ENCODE results near the gene TMEM54.

TMEM54 gene

DNA sequence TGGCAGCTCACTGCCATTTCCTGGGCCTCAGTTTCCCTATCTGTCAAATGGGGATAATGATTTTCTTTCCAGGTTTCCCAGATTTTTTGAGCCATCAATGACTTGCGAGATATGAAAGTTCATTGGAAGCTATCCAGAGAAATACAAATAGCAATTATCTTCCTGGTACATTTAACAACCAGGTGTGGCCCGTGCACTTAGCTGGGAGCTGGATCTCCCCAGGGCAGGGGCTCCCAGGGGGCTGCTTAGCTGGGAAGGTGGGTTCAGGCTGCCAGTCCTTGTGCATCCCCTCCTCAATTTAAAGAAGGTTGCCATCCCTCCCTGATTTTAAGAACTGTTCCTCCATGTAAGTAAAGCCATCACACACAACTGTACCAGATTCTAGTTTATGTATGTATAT lies 3.6 kb upstream of the TMEM54 start:
- Histone ChIP-seq H3K4me3 (ENCODE audit: low read depth in 1 of 5, low read length in 5 of 5) (no peak overlapping the region), H3K9me3 (ENCODE audit: control insufficient read depth in 5 of 5, low read length in 5 of 5) (no peaks in the 10 kb centered on the region)

DNA sequence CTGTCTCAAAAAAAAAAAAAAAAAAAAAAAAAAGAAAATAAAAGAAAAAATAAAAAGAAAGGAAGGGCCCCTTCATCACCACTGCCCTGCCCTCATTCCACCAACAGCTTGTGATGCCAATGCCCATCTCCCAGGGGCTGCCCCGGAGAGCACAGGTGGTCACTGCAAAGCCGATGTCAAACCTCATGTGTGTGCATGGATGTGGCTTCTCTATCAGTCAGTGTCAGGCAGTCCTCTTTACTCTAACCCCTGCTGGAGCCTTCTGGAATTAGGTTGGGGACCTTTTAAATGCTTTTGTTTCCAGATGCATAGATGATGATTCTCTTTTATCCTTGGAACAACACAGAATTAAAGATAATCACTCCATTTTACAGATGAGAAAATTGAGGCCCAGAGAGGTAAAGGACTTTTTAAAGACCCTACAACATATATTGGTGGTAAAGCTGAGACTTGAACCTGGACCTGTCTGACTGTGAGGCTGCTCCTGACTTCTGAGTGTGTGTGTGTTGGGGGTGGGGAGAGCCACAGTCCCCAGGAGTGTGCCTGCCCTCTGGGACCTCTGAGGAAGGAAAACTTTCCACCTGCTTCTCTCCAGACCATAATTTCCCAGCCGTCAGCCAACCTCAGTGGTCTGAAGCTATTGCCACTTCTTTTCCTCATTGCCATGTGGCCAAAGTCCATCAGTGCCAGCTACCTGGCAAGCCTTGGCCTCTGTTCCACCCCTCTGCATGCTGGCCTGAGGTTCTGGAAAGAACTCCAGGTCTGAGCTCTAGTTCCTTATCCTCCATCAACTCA lies 3.0 kb upstream of the TMEM54 start:
- Histone ChIP-seq H3K9ac (ENCODE audit: low read length in 5 of 5) (no peak overlapping the region), H3K4me3 (ENCODE audit: low read depth in 1 of 5, low read length in 5 of 5) (no peak overlapping the region), H3K36me3 (ENCODE audit: control insufficient read depth in 5 of 5, insufficient read depth in 5 of 5, low read length in 5 of 5) (no peaks in the 10 kb centered on the region)

More for the DNA sequence above, 3.6 kb upstream of the TMEM54 start:
- H3K9ac ChIP-seq (ENCODE audit: low read length in 5 of 5): no peak overlapping the region
- H3K27me3 ChIP-seq (ENCODE audit: control insufficient read depth in 5 of 5, insufficient read depth in 4 of 5, low read length in 5 of 5): peaks cover 0 to 8% (median 7%) of the 10 kb centered on the region in 5 donors
- H3K4me1 ChIP-seq (ENCODE audit: control insufficient read depth in 5 of 5, insufficient read depth in 5 of 5, low read length in 5 of 5): peaks cover 0 to 17% (median 12%) of the 10 kb centered on the region in 5 donors
- H3K27ac ChIP-seq (ENCODE audit: low read depth, low read length): no peak overlapping the region
- no peaks in the 10 kb centered on the region for H3K36me3 ChIP-seq (ENCODE audit: control insufficient read depth in 5 of 5, insufficient read depth in 5 of 5, low read length in 5 of 5)

DNA sequence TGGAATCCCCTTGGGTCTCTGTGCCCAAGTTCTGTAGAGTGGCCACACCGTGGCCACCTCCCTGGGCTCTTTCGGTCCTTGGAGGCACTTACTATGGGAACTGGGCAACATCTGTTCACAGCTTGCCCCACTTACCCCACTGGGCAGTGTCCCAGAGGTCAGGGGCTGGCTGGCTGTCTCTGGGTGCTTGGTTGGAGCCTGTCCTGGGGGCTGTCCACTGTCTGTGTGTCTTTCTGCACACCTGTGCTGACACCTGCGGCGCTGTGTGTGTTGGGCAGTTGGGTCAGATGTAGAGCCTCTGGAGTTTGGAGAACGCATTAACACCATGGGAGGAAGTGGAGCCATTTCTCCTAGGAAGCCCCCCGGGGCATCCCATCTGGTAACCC lies 1.3 kb upstream of the TMEM54 start:
- Histone ChIP-seq H3K27ac (ENCODE audit: low read depth, low read length) (no peak overlapping the region), H3K9ac (ENCODE audit: low read length in 5 of 5) (no peak overlapping the region), H3K9me3 (ENCODE audit: control insufficient read depth in 5 of 5, low read length in 5 of 5) (no peaks in the 10 kb centered on the region), H3K36me3 (ENCODE audit: control insufficient read depth in 5 of 5, insufficient read depth in 5 of 5, low read length in 5 of 5) (no peaks in the 10 kb centered on the region), H3K4me1 (ENCODE audit: control insufficient read depth in 5 of 5, insufficient read depth in 5 of 5, low read length in 5 of 5) (peaks cover 0 to 17% (median 12%) of the 10 kb centered on the region in 5 donors), H3K27me3 (ENCODE audit: control insufficient read depth in 5 of 5, insufficient read depth in 4 of 5, low read length in 5 of 5) (peaks cover 0 to 8% (median 6%) of the 10 kb centered on the region in 5 donors), H3K4me3 (ENCODE audit: low read depth in 1 of 5, low read length in 5 of 5) (no peak overlapping the region)

More for the DNA sequence above, 3.0 kb upstream of the TMEM54 start:
- Histone ChIP-seq H3K9me3 (ENCODE audit: control insufficient read depth in 5 of 5, low read length in 5 of 5) (no peaks in the 10 kb centered on the region), H3K27ac (ENCODE audit: low read depth, low read length) (no peak overlapping the region), H3K27me3 (ENCODE audit: control insufficient read depth in 5 of 5, insufficient read depth in 4 of 5, low read length in 5 of 5) (peaks cover 0 to 8% (median 7%) of the 10 kb centered on the region in 5 donors), H3K4me1 (ENCODE audit: control insufficient read depth in 5 of 5, insufficient read depth in 5 of 5, low read length in 5 of 5) (peaks cover 0 to 17% (median 12%) of the 10 kb centered on the region in 5 donors)

DNA sequence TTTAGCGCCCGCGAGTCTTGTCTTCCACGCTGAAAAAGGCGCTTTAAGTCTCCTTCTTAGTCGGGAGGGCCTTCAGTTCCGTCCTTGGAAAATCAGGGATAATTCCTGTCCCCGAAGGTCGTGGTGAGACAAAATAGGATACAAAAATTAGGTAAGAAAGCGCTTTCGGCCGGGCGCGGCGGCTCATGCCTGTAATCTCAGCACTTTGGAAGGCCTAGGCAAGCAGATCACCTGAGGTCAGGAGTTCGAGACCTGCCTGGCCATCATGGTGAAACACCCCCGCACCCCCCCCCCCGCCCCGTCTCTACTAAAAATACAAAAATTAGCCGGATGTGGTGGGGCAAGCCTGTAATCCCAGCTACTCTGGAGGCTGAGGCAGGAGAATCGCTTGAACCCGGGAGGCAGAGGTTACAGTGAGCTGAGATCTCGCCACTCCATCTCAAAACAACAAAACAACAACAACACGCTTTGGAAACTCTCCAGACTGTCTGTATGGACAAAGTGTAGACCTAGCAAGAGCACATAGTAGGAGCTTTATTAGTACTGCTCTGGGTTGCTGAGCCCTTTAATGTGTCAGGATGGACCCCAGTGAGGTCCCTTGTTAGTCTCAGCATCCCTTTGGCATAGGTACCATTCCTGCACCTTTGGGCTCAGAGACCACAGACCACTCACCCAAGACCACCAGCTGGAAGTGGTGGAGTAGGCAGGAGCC lies 790 bp upstream of the TMEM54 start:
- Histone ChIP-seq H3K4me1 (ENCODE audit: control insufficient read depth in 5 of 5, insufficient read depth in 5 of 5, low read length in 5 of 5) (peaks cover 0 to 17% (median 12%) of the 10 kb centered on the region in 5 donors), H3K27me3 (ENCODE audit: control insufficient read depth in 5 of 5, insufficient read depth in 4 of 5, low read length in 5 of 5) (peaks cover 0 to 8% (median 6%) of the 10 kb centered on the region in 5 donors), H3K9ac (ENCODE audit: low read length in 5 of 5) (peak overlapping the region in 3 of 5 donors; percentile 64 to 83 (median 74)), H3K4me3 (ENCODE audit: low read depth in 1 of 5, low read length in 5 of 5) (peak overlapping the region; percentile 65 to 75 (median 68)), H3K9me3 (ENCODE audit: control insufficient read depth in 5 of 5, low read length in 5 of 5) (no peaks in the 10 kb centered on the region), H3K36me3 (ENCODE audit: control insufficient read depth in 5 of 5, insufficient read depth in 5 of 5, low read length in 5 of 5) (no peaks in the 10 kb centered on the region), H3K27ac (ENCODE audit: low read depth, low read length) (no peak overlapping the region)

GRCh38 chr1:32900371-32900955 lies 726 bp downstream of the TMEM54 start:
- Histone ChIP-seq H3K9me3 (ENCODE audit: control insufficient read depth in 5 of 5, low read length in 5 of 5) (no peaks in the 10 kb centered on the region), H3K36me3 (ENCODE audit: control insufficient read depth in 5 of 5, insufficient read depth in 5 of 5, low read length in 5 of 5) (no peaks in the 10 kb centered on the region), H3K4me1 (ENCODE audit: control insufficient read depth in 5 of 5, insufficient read depth in 5 of 5, low read length in 5 of 5) (peaks cover 0 to 17% (median 12%) of the 10 kb centered on the region in 5 donors), H3K9ac (ENCODE audit: low read length in 5 of 5) (peak overlapping the region in 4 of 5 donors; percentile 22 to 64 (median 55)), H3K4me3 (ENCODE audit: low read depth in 1 of 5, low read length in 5 of 5) (peak overlapping the region in 4 of 5 donors; percentile 64 to 68 (median 66)), H3K27me3 (ENCODE audit: control insufficient read depth in 5 of 5, insufficient read depth in 4 of 5, low read length in 5 of 5) (peaks cover 0 to 8% (median 6%) of the 10 kb centered on the region in 5 donors), H3K27ac (ENCODE audit: low read depth, low read length) (no peak overlapping the region)

- H3K27me3 ChIP-seq (ENCODE audit: control insufficient read depth in 5 of 5, insufficient read depth in 4 of 5, low read length in 5 of 5): peaks cover 0 to 8% (median 6%) of the 10 kb centered on the region in 5 donors
- H3K36me3 ChIP-seq (ENCODE audit: control insufficient read depth in 5 of 5, insufficient read depth in 5 of 5, low read length in 5 of 5): no peaks in the 10 kb centered on the region
- no peak overlapping the region for H3K9ac ChIP-seq (ENCODE audit: low read length in 5 of 5)
- no peak overlapping the region for H3K4me3 ChIP-seq (ENCODE audit: low read depth in 1 of 5, low read length in 5 of 5)
- H3K9me3 ChIP-seq (ENCODE audit: control insufficient read depth in 5 of 5, low read length in 5 of 5): no peaks in the 10 kb centered on the region
- H3K4me1 ChIP-seq (ENCODE audit: control insufficient read depth in 5 of 5, insufficient read depth in 5 of 5, low read length in 5 of 5): peaks cover 0 to 17% (median 12%) of the 10 kb centered on the region in 5 donors
- no peak overlapping the region for H3K27ac ChIP-seq (ENCODE audit: low read depth, low read length)
Measured at GRCh38 chr1:32899586-32900296, 1.4 kb downstream of the TMEM54 start.

GRCh38 chr1:32898958-32899357 lies 2.2 kb downstream of the TMEM54 start:
- Histone ChIP-seq H3K27ac (ENCODE audit: low read depth, low read length) (no peak overlapping the region), H3K27me3 (ENCODE audit: control insufficient read depth in 5 of 5, insufficient read depth in 4 of 5, low read length in 5 of 5) (peaks cover 0 to 10% (median 8%) of the 10 kb centered on the region in 5 donors), H3K9me3 (ENCODE audit: control insufficient read depth in 5 of 5, low read length in 5 of 5) (no peaks in the 10 kb centered on the region), H3K4me3 (ENCODE audit: low read depth in 1 of 5, low read length in 5 of 5) (no peak overlapping the region), H3K4me1 (ENCODE audit: control insufficient read depth in 5 of 5, insufficient read depth in 5 of 5, low read length in 5 of 5) (peaks cover 0 to 17% (median 12%) of the 10 kb centered on the region in 5 donors), H3K36me3 (ENCODE audit: control insufficient read depth in 5 of 5, insufficient read depth in 5 of 5, low read length in 5 of 5) (no peaks in the 10 kb centered on the region), H3K9ac (ENCODE audit: low read length in 5 of 5) (no peak overlapping the region)

- Histone ChIP-seq H3K9ac (ENCODE audit: low read length in 5 of 5) (no peak overlapping the region), H3K27ac (ENCODE audit: low read depth, low read length) (no peak overlapping the region), H3K36me3 (ENCODE audit: control insufficient read depth in 5 of 5, insufficient read depth in 5 of 5, low read length in 5 of 5) (no peaks in the 10 kb centered on the region), H3K9me3 (ENCODE audit: control insufficient read depth in 5 of 5, low read length in 5 of 5) (no peaks in the 10 kb centered on the region), H3K4me3 (ENCODE audit: low read depth in 1 of 5, low read length in 5 of 5) (no peak overlapping the region), H3K27me3 (ENCODE audit: control insufficient read depth in 5 of 5, insufficient read depth in 4 of 5, low read length in 5 of 5) (peaks cover 0 to 15% (median 11%) of the 10 kb centered on the region in 5 donors), H3K4me1 (ENCODE audit: control insufficient read depth in 5 of 5, insufficient read depth in 5 of 5, low read length in 5 of 5) (peaks cover 0 to 24% (median 19%) of the 10 kb centered on the region in 5 donors)
Measured at GRCh38 chr1:32898056-32898455, 3.1 kb downstream of the TMEM54 start.

All from subcutaneous abdominal adipose tissue (tissue), 5 donors.